Measurements from ENCODE around the gene ADGRB3. TPM values are rescaled to one million over a fixed set of nuclear protein-coding genes. Genes with fewer than 3 reads are reported as not detected.

The ADGRB3 gene
- total RNA-seq, 1 donor from 2014 or later, result not detected

DNA sequence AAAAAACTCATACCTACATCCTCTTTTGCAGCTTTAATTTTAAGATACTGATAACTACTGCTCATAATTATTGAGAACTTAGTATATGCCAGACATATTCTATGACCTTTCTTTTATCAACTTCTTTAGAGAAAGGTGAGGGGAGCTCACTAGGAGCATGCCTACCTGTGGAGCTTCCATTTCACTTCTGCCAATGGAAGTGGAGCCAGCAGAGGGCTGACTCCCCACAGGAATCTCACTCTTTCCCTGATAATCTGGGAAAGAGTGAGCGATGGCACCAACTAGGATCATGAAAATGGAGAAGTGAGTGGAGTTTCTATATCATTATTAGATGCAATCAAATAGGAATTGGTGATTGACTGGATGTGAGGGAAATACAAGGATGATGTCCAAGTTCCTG lies 676.8 kb downstream of the ADGRB3 start:
- Histone ChIP-seq H3K4me3 (ENCODE audit: low read depth, low read length) (no peak overlapping the region), H3K27me3 (ENCODE audit: control insufficient read depth, insufficient read depth, low read length) (no peaks in the 10 kb centered on the region), H3K36me3 (ENCODE audit: control insufficient read depth, insufficient read depth, low read length) (no peaks in the 10 kb centered on the region)
- FAIRE-seq, result no peak
- TF ChIP-seq, protein P1, sequence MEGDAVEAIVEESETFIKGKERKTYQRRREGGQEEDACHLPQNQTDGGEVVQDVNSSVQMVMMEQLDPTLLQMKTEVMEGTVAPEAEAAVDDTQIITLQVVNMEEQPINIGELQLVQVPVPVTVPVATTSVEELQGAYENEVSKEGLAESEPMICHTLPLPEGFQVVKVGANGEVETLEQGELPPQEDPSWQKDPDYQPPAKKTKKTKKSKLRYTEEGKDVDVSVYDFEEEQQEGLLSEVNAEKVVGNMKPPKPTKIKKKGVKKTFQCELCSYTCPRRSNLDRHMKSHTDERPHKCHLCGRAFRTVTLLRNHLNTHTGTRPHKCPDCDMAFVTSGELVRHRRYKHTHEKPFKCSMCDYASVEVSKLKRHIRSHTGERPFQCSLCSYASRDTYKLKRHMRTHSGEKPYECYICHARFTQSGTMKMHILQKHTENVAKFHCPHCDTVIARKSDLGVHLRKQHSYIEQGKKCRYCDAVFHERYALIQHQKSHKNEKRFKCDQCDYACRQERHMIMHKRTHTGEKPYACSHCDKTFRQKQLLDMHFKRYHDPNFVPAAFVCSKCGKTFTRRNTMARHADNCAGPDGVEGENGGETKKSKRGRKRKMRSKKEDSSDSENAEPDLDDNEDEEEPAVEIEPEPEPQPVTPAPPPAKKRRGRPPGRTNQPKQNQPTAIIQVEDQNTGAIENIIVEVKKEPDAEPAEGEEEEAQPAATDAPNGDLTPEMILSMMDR (IDR thresholded peaks at IDR 0.05; ENCODE audit: insufficient read depth, low read length, severe bottlenecking), result no peak
- DNase-seq (ENCODE audit: low read depth), result no peak

DNA sequence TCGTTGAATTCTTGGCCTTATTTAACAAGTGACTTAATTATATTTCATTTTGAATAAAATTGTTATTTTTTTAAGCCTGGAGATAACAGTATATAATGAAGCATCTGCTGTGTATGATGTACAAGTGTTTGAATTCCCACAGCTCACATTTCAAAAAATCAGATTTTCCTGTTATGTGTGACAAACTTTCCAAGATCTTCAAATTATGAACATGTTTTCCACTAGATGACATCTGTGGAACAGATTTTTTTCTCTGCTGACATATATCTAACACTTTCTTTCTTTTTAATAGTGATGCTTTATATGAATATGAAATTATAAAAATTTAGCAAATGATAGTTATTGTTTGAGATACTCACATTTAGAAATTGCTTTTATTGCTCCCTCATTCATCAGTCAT lies 678.9 kb downstream of the ADGRB3 start:
- Histone ChIP-seq H3K27me3 (ENCODE audit: control insufficient read depth, insufficient read depth, low read length) (no peaks in the 10 kb centered on the region), H3K4me3 (ENCODE audit: low read depth, low read length) (no peak overlapping the region), H3K36me3 (ENCODE audit: control insufficient read depth, insufficient read depth, low read length) (no peaks in the 10 kb centered on the region)
- no peak for DNase-seq (ENCODE audit: low read depth)
- FAIRE-seq, result no peak
- TF ChIP-seq, protein P1 (IDR thresholded peaks at IDR 0.05; ENCODE audit: insufficient read depth, low read length, severe bottlenecking), result no peak

DNA sequence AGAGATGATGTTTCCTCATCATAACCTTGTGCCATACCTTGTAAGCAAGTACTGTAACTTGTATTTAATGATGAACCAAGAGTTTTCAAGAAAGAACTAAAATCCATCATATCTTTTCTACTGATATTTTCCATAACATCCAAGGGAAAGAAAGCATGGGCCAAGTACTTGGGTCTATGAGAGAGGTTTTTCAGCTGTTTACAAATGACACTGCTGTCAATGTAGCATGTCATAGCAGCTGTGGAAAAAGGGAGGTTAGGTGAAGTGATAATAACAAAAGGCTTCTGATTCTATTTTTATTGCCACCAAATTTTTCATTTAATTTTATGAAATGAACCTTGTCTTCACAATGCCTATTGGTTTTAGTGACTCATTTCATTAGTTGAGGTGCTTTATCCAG lies 679.4 kb downstream of the ADGRB3 start:
- DNase-seq (ENCODE audit: low read depth) (no peak), FAIRE-seq (no peak)
- Histone ChIP-seq H3K36me3 (ENCODE audit: control insufficient read depth, insufficient read depth, low read length) (no peaks in the 10 kb centered on the region), H3K4me3 (ENCODE audit: low read depth, low read length) (no peak overlapping the region), H3K27me3 (ENCODE audit: control insufficient read depth, insufficient read depth, low read length) (no peaks in the 10 kb centered on the region)
- TF ChIP-seq, protein P1 (IDR thresholded peaks at IDR 0.05; ENCODE audit: insufficient read depth, low read length, severe bottlenecking), result no peak

DNA sequence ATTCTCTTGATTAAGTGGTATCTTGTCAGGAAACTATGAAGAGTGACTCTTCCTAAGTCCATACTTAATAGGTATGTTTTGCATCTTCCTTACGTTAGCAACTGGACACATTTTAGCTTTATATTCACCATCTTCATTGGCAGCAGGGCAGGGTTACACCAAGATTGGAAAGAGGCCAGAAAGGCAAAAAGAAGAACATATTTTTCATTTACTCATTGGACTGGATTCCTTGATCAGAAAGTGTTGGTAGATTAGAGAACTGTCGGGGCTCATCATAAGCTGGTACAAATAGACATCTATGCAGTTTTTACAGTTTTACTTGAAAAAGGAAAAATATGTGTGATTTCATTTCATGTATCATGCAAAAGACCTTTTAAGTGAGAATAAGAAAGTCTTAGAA lies 696.8 kb downstream of the ADGRB3 start:
- TF ChIP-seq, protein P1 (IDR thresholded peaks at IDR 0.05; ENCODE audit: insufficient read depth, low read length, severe bottlenecking), result no peak
- H3K36me3 ChIP-seq (ENCODE audit: control insufficient read depth, insufficient read depth, low read length), result no peaks in the 10 kb centered on the region
- no peak overlapping the region for H3K4me3 ChIP-seq (ENCODE audit: low read depth, low read length)
- no peaks in the 10 kb centered on the region for H3K27me3 ChIP-seq (ENCODE audit: control insufficient read depth, insufficient read depth, low read length)
- FAIRE-seq, result no peak
- DNase-seq (ENCODE audit: low read depth), result no peak

DNA sequence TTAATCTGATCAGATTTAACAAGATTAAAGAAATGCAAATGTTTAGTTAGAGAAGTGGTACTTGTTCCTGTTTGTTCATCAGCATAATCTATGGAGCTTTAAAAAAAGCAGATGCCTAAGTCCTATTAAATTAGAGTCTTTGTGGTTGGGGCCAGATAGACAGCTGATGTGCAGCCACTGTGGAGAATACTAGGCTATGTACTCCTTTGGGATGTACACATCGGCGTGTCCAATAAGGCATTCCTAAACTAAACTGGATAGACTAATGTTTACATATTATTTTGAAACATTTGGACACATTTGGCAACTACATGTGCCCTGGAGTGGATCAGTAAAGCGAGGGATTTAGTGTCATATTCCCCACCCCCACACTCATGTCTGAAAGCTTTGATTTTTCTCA lies 702.2 kb downstream of the ADGRB3 start:
- TF ChIP-seq, protein P1 (IDR thresholded peaks at IDR 0.05; ENCODE audit: insufficient read depth, low read length, severe bottlenecking), result no peak
- DNase-seq (ENCODE audit: low read depth) (no peak), FAIRE-seq (no peak)
- Histone ChIP-seq H3K36me3 (ENCODE audit: control insufficient read depth, insufficient read depth, low read length) (no peaks in the 10 kb centered on the region), H3K4me3 (ENCODE audit: low read depth, low read length) (no peak overlapping the region), H3K27me3 (ENCODE audit: control insufficient read depth, insufficient read depth, low read length) (no peaks in the 10 kb centered on the region)

DNA sequence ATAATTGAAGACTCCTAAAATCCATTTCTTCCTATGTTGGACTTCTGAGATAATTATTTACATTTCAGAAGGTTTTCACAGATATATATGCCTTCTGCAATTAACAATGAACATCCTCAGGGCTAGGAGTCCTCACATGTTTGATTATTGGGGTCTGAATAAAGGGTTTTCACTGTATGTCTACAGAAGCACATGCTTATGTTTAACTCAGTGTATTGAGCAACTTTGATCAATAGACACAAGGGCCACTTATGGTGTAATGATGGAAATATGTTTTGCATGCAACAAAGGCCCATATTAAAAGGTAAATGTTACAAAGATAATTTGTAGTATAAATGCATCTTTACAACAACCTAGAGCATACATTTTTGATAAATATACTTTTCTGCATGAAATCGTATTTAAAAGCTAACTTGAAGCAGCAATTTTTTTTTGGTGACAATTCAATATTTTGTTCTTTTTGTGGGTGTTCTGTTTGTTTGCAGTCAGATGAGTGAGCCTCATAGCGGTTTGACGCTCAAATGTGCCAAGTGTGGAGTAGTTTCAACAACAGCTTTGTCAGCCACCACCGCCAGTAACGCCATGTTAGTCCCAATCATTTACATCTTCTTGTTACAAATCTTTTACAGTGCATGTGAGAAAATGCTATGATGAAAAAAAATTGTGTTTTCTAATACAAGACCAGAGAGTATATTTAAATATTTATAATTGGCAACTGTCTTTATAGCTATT lies 703.5 kb downstream of the ADGRB3 start:
- DNase-seq (ENCODE audit: low read depth) (no peak), FAIRE-seq (no peak)
- TF ChIP-seq, protein P1 (IDR thresholded peaks at IDR 0.05; ENCODE audit: insufficient read depth, low read length, severe bottlenecking), result no peak
- no peak overlapping the region for H3K4me3 ChIP-seq (ENCODE audit: low read depth, low read length)
- H3K27me3 ChIP-seq (ENCODE audit: control insufficient read depth, insufficient read depth, low read length), result no peaks in the 10 kb centered on the region
- H3K36me3 ChIP-seq (ENCODE audit: control insufficient read depth, insufficient read depth, low read length), result no peaks in the 10 kb centered on the region

Data from bronchial epithelial cell (primary cell).